Mammary epithelial cell (primary cell): ENCODE measurements around the gene CIDEA.

Source experiments
- EZH2 ChIP-seq: IDR thresholded peaks from 2 replicates; pipeline ENCODE4 v1.6.1; 2012; ENCODE audit warnings: low read length, inconsistent platforms, borderline replicate concordance
- TF ChIP-seq, protein P1 (sequence below), 2 donors: IDR thresholded peaks in 1 of 2; conservative IDR thresholded peaks in 1 of 2; 2 replicates each; pipeline ENCODE4 v1.5.1; 2011 to 2012; ENCODE audit warnings: inconsistent platforms in 2 of 2, low read length in 2 of 2, mild to moderate bottlenecking in 2 of 2, control low read depth in 1 of 2, low read depth in 1 of 2; ENCODE audit not compliant: insufficient read depth in 1 of 2; ENCODE audit errors: extremely low read depth in 1 of 2

DNA sequence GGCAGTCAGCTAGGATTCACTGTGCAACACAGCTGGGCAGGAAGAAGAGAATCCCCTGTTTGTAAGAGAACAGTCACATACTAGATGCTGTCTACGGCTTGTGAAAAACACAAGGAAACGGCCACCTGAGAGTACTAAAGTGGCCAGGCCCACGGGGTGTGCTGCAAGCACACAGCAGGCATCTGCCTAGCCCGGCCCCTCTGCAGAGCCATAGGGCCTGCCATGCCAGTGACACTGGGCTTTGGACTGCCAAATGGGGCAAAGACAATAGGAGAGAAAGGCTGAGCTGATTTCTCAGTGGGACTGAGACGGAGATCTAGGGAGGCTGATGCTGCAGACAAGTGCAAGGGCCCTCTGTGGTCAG lies 64.2 kb downstream of the CIDEA start:
- TF ChIP-seq, protein P1, sequence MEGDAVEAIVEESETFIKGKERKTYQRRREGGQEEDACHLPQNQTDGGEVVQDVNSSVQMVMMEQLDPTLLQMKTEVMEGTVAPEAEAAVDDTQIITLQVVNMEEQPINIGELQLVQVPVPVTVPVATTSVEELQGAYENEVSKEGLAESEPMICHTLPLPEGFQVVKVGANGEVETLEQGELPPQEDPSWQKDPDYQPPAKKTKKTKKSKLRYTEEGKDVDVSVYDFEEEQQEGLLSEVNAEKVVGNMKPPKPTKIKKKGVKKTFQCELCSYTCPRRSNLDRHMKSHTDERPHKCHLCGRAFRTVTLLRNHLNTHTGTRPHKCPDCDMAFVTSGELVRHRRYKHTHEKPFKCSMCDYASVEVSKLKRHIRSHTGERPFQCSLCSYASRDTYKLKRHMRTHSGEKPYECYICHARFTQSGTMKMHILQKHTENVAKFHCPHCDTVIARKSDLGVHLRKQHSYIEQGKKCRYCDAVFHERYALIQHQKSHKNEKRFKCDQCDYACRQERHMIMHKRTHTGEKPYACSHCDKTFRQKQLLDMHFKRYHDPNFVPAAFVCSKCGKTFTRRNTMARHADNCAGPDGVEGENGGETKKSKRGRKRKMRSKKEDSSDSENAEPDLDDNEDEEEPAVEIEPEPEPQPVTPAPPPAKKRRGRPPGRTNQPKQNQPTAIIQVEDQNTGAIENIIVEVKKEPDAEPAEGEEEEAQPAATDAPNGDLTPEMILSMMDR (conservative IDR thresholded peaks at IDR 0.05 in 1 of 2, IDR thresholded peaks at IDR 0.05 in 1 of 2; ENCODE audit: extremely low read depth in 1 of 2, insufficient read depth in 1 of 2, low read depth in 1 of 2, low read length in 2 of 2), result no peak
- TF ChIP-seq EZH2, result no peak
